ENCODE data around the gene PPARA.
A peak's percentile ranks its signal among the peaks of the same experiment; 100 is the strongest.

Gene PPARA

GRCh38 chr22:46150034-46150654, at the start of gene PPARA:
PPARA (plus strand) TSS chr22:46150526; CDS start chr22:46198384, 47,858 bp downstream.
- ChIA-PET CTCF (no interaction called here), POLR2A (ENCODE audit: low non-redundant PET) (no interaction called here)
- peak; percentile 85 for DNase-seq (ENCODE audit: low spot score)
- no peak for TF ChIP-seq CTCF (conservative IDR thresholded peaks at IDR 0.05; ENCODE audit: low read depth)
- H3K27ac ChIP-seq, result peak within 1 kb of the TSS; percentile 62

GRCh38 chr22:46102159-46102558, 48.2 kb upstream of the PPARA start:
- ChIA-PET POLR2A (ENCODE audit: low non-redundant PET) (no interaction called here), CTCF (no interaction called here)
- no peak for TF ChIP-seq CTCF (conservative IDR thresholded peaks at IDR 0.05; ENCODE audit: low read depth)
- DNase-seq (ENCODE audit: low spot score), result no peak
- peak overlapping the region; percentile 99 for H3K27ac ChIP-seq

GRCh38 chr22:46102752-46103151, 47.6 kb upstream of the PPARA start:
- ChIA-PET CTCF (no interaction called here), POLR2A (ENCODE audit: low non-redundant PET) (no interaction called here)
- DNase-seq (ENCODE audit: low spot score), result no peak
- no peak for TF ChIP-seq CTCF (conservative IDR thresholded peaks at IDR 0.05; ENCODE audit: low read depth)
- H3K27ac ChIP-seq, result peak overlapping the region; percentile 99

- H3K27ac ChIP-seq, result peak overlapping the region; percentile 99
- TF ChIP-seq CTCF (conservative IDR thresholded peaks at IDR 0.05; ENCODE audit: low read depth), result no peak
- ChIA-PET POLR2A (ENCODE audit: low non-redundant PET) (no interaction called here), CTCF (no interaction called here)
- DNase-seq (ENCODE audit: low spot score), result no peak
These were observed 47.1 kb upstream of the PPARA start for GRCh38 chr22:46103181-46103580.

- ChIA-PET POLR2A (ENCODE audit: low non-redundant PET) (no interaction called here), CTCF (no interaction called here)
- no peak for TF ChIP-seq CTCF (conservative IDR thresholded peaks at IDR 0.05; ENCODE audit: low read depth)
- no peak for DNase-seq (ENCODE audit: low spot score)
- peak overlapping the region; percentile 99 for H3K27ac ChIP-seq
These were observed 46.7 kb upstream of the PPARA start for GRCh38 chr22:46103664-46104063.

GRCh38 chr22:46104170-46104880, 46.0 kb upstream of the PPARA start:
- DNase-seq (ENCODE audit: low spot score), result no peak
- ChIA-PET CTCF (no interaction called here), POLR2A (ENCODE audit: low non-redundant PET) (no interaction called here)
- peak overlapping the region; percentile 99 for H3K27ac ChIP-seq
- TF ChIP-seq CTCF (conservative IDR thresholded peaks at IDR 0.05; ENCODE audit: low read depth), result no peak
